ENCODE results near the gene SOX5.
A peak's percentile ranks its signal among the peaks of the same experiment; 100 is the strongest.

SOX5 gene

DNA sequence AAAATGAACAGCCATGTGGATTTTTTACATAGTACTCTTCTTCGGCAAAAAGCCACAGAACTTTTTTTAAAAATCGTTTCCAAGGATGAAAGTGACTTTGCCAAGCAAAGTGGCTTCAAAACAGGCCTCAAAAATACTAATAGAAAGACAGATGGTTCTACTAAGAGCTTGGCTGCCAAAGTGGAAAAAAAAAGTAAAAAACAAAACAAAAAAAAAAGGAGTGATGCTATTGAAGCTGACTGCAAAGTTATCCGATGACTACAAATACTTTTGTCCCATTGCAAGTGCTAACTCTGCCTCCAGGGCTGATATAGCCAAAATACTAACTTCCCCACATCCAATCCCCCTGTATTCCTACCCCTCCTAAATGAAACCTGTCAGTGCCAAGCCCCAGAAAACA, 277.6 kb downstream of the SOX5 start:
- peak; percentile 74 for DNase-seq

DNA sequence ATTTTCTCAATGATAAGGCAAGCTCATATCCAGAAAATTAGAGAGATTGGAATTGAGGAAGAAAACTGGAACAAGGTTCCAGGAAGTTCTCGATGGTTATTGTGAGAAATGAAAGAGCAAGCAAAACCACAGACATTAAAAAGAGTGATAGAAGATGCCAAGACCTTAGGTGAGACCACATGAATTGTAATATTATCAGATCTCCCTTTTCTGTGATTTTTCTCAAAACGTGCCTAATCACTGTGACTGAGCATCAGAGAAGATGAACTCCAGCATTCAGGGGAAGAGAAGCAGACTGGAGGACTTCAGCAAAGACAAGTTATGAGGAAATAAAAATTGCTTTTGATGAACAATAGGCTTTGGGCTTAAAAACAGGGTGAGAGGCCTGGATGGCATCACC, 278.8 kb downstream of the SOX5 start:
- no peak for DNase-seq

DNA sequence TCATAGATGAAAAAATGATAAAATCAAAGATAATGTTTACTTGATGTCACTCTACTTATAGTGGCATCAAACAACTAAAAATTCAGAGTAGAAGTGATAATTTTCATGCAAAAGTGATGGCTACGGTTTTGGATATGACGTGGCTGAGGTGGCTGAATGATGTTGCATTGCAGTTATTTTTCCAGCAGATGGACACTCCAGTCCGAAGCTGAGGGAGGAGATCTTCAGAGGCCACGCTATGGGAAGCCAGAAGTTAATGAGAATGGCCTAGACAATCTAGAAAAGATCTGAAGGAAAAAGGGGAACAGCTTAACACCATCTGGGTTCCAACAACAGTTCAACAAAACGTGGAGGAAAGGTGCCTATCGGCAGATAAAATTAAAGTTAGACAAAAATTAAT, 279.8 kb downstream of the SOX5 start:
- no peak for DNase-seq

DNA sequence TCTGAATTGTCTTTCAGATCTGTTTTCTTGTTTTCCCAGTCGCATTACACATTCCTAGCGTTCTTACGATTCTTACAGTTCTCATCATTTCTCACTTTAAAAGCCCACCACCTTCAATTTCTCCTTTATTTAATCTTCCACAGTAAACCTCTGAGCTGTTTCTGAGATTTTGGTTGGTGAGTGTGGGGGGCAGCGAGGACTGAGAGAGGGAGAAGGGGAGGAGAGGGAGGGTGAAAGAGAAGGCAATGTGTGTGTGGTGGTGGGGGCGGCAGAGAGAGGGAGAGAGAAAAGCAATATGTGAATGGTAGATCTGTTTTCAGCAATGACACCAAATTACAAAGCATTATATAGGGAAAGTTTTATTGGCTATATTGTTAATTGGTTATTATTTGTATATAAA, 282.6 kb downstream of the SOX5 start:
- no peak for DNase-seq

DNA sequence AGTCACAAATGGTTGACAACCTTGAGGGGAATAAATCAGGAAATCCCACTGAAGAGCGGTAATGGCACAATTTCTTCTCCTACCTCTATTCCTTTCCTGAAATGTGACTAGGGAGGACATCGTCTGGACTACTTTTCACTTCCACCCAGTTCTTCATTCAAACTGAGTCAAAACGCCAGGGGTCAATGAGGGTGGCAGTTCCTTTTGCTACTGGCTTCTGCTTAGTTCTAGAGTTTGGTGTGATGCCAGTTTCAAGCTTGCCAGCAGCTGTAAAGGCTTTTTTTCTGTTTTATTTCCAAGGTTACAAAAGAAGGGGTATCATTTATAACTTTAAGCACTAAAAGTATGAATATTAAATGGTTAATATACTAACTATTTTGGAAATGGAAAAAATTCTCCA, 286.5 kb downstream of the SOX5 start:
- DNase-seq, result no peak

DNA sequence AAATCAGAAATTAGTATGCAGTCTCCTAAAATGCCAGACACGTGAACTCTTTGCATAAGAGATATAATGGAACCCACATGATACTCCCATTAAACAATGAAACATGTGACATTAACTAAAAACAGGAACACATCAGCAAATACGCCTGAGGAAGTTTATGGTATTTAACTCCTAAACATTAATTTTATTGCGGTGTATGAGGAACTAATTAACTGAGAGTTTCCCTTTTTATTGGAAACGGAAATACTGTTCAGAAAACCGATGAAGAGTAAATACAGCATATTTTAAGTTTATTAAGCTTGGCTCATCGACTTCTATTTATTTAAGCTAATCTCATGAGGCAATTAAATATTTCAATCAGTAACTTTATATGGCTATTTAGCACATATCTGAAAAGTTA, 290.3 kb downstream of the SOX5 start:
- DNase-seq, result no peak

DNA sequence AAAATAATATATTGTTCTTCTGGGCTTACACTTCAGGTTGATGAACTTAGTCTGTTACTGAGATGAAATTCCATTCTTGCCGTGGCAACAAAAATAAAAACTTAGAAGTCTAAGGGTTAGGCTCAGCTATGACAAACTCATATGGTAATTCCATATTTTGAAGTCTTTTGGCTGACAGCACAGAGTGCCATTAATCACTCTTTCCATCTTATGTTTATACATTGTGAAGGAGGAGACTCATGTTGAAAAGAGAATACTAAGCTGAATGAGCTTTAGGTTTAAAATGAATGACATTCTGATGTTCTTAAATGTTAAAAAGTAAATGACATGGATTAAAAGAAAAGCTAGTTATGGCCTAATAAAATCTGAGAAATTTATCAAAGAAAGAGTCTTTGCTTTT, 291.9 kb downstream of the SOX5 start:
- DNase-seq, result no peak

DNA sequence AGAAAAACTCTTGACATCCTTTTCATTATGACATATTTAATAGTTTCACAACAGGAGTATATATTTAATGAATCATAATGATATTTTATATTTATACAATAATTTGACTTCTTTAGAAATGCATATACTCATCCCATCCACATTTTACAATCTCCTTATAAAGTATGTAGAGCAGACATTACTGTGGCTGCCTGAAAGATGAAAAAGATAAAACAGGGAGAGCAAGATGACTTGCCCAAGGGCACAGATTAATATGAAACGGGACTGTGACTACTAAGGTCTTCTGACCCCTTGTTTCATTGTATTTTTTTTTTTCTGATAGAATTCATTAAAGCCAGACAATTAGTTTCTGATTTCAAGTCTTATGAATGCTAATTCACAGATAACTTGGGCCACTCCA, 293.6 kb downstream of the SOX5 start:
- DNase-seq, result no peak

DNA sequence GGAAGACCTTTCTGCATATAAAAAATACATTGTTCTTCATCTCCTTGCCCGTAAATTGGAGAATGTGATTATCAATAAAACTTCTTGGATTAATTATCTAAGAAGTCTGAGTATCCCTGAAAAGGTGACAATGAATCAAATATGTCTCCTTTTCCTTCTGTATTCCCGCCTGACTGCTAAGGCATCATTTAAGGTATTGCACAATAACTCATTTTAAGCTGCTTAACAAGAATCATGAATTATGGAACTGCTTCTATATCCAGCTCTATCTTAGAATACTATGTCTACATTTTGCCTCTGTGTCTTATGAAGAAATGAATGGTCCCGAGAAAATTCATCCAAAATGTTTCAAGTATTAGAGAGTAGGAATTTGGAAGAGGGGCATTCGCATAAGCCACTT, 294.4 kb downstream of the SOX5 start:
- DNase-seq, result no peak

DNA sequence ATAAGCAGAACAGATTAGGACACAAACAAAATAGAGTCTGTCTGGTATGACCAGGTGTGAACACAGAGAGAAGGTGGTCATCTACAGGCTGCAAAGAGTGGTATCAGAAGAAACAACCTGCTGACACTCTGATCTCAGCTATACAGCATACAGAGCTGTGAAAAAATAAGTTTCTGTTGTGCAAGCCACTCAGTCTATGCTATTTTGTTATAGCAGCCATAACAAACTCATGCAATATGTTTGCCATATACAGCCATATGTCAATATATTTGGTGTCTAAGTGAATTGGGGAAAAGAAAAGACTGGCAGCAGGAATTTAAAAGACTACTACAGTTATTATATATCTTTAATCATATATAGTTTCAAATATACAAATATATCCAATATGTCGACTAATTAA, 300.9 kb downstream of the SOX5 start:
- DNase-seq, result no peak

DNA sequence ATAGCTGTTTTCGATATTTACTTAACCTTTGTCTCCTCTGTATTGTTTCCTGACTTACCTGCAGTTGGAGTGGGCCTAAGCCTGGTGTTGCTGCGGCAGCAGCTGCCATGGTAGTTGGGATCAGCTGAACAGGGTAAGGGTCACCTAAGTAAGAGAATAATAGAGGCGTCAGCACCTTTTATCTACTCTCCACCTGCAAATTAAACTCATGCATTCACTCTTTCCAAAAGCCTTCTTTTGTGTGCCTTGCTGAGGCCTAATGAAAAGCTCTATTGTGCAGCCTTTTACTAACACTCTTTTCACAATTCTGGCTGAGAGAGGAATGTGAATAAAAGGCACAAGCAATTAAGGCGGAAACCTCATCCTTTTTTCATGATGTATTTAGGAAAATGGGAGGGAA, 308.7 kb downstream of the SOX5 start:
- no peak for DNase-seq

DNA sequence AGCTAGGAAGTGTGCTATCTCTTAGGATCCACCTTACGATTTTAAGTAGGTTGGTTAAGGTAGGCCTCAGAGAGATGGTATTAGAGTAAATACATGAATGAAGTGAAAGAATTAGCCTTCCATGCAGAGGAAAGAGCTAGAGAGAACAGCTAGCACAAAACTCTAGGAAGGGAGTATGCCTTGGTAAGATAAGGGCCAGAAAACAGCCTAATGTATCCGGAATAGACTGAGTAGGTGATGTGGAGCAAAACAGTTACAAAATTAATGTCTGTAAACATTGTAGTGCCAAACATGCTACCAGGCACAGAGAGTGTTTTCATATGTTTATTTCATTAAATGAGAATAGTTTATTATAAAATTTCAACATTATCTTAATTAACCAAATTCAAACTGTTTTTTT, 315.1 kb downstream of the SOX5 start:
- DNase-seq, result no peak

DNA sequence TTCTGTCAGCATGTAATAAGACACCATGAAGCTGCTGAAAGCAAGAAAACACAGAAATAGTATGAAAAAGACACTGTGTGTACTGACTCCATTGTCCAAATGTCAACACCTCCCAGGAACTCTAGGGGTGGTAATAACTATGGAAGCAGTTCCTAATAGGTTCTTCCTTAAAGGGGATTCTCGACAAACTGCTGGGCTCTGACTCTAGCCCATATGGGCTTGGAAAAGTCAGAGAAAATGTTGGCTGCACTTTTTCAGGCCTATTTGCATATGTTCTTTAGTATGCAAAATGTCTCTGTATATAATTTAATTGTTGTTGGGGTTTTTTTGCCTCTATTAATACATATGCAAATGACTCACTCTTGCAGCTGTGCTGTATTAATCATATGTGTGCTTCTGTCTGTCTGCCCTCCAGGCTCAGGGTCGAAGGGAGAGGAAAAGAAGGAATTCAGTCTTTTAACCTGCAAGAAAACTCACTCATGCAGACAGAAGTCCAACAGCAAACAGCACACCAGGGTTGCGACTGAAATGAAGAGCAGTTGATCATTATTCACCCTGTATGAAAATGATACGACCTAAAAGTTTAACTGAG, 317.6 kb downstream of the SOX5 start:
- DNase-seq, result no peak

DNA sequence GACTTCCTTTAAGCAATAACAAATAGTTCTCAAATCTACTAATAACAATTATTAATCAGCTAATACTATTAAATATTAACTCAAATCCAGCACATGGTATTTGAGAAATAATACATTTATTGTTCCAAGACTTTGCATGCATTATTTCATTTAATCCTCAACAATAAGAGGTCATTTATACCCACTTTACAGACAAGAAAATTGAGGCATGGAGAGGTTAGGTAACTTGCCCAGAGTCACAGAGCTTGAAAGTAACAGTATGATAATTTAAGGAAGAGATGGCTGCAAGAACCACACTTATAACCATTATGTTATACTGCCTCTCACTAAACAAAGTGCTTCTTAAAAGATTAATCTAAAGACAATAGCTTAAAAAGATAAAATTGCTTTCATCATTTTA, 318.9 kb downstream of the SOX5 start:
- no peak for DNase-seq

DNA sequence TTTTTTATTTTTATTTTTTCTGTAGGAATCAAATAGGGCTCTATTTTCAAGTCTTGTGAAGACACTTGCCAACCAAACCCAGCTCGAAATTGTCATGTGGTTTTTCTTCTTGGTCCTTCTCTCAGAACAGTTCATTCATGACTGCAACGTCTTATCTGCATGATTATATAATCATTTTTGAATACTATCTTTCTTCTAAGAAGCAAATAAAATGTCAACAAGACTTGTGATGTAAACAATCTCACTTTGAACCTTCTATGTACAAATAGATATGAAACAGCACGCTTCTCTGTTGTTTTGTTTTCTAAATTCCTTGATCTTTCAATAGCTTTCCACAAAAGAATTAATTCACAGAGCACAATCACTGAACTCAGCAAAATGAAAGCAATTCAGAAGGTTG, 320.7 kb downstream of the SOX5 start:
- DNase-seq, result no peak

DNA sequence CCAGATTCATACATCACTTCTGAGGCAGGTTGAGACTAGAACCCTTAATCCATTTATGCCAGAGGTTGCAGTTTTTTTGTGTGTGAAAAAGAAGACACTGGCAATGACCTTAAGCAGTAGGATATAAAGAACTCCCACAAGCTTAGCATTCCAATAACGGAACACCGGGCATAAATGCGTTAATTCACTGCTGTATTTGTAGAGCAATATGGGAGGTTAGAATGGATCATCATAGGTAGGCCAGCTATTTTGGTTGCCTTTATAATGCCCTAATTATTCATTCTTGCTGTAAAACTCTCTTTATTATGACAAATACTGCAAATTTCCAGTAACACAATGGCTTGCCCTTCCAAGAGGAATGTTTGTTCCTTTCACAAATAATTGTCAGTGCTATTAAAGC, 322.7 kb downstream of the SOX5 start:
- no peak for DNase-seq

DNA sequence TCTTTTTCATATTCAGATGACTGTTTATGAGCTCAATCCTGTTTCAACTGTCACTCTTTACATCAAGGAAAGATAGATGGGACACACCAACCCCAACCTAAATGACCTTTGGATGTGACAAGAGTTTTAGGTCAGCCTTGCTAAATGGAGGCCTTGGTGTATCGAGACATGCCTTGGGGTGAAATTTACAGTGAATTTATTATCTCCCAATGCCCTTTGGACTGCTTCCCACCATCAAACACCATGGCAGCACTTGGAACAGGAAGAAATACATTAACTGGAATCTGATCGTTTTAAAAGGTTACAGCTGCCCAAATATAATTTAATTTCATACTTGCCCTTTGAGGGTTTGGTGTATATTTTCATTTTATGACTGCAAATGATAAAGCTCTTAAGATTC, 327.6 kb downstream of the SOX5 start:
- DNase-seq, result no peak

DNA sequence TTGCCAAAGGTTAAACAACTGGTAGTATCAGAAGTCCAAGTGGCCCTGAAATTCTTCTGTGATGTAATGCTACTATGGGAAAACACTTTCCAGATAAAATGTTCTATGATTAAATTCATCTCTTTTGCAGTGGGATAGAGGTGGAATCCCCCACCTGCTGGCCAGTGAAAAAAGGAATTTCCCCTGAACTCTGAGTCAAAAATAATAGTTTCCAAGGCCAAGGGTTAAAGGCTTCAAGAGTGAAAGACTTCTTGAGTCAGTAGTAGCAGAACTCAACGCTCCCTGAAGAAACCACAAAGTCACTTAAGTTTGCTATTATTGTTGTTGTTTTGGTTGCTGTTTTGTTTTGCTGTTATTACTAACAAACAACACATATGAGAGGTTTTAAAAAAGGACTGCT, 330.8 kb downstream of the SOX5 start:
- DNase-seq, result no peak

DNA sequence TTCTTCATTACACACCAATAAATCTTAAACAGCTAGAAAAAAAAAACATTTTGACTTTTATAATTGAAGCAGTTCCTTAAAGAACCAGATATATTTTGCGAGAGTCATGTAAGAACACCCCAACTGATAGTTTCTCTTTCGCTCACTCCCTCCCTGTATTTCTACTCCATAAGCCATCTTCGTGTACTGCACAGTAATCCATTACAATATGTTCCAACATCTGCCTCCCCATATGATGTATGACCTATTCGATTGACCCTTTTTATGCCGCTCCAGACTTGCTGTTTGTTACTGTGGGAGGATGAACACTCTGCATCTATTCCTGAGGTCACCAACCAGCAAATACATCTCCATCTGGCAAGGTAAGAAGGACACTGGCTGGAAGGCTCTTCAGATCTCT, 331.7 kb downstream of the SOX5 start:
- DNase-seq, result peak; percentile 95

DNA sequence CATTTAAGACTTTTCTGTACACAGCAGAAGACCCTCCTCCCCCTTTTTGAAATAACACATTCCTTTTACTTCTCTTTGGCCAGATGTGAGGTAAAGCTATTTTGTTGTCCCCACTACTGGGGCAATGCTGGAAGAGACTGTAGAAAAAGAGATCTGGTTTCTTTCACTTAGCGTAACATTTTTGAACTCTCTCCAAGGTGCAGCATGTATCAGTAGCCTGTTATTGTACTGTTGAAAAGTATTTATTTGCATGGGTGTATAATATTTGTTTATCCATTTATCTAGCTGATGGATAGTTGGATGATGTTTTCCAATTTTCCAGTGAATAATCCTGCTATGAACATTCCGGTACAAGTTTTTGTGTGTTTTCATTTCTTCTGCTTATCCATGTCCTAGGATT, 335.2 kb downstream of the SOX5 start:
- DNase-seq, result no peak

DNA sequence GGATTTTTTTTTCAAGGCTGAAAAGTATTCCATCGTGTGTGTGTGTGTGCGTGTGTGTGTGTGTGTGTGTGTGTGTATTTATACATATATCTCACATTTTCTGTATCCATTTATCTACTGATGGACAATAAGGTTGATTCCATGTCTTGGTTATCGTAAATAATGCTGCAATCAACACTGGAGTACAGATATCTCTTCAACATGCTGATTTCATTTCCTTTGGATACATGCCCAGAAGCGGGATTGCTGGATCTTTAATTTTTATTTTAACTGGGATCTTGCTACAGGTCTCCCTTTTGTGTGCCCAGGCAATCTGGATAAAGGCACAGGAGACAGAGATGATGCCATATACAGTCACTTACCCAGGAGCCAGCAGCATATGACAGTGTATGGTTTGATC, 338.1 kb downstream of the SOX5 start:
- no peak for DNase-seq

DNA sequence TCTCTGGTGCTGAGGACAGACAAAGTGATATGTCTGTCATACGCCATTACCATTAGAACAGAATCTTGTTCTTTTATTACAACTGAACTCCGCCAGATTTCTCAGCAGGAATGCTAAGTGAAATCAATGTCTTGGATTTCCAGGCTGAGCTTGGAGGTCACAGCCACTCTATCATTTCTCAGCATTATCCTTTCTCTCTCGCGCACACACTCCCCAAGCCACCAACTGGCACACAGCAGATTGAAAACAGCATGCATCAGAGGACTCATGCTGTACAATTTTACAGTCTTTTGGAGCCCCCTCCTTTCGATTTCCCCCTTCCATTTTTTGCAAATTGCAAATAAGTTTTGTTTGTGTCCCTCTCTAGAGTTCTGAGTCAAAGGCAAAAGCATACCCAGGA, 348.6 kb downstream of the SOX5 start:
- no peak for DNase-seq

DNA sequence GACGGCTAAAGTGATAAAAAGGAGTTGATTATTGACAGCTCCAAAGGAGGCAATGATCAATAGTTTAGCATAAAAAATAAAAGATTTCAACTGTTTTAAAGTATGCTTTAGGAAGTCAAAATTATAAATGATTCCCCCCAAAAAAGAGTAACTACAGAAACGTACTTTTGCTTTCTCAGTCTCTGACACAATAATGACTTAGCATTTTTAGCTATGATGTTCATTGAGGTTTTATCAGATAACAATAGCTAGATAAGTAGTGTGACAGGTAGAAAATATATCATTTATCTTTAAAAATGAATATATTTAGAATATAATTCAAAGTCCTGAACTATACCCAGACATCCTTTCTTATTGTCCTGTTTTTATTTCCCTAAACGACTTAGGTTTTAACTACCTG, 352.9 kb downstream of the SOX5 start:
- no peak for DNase-seq

DNA sequence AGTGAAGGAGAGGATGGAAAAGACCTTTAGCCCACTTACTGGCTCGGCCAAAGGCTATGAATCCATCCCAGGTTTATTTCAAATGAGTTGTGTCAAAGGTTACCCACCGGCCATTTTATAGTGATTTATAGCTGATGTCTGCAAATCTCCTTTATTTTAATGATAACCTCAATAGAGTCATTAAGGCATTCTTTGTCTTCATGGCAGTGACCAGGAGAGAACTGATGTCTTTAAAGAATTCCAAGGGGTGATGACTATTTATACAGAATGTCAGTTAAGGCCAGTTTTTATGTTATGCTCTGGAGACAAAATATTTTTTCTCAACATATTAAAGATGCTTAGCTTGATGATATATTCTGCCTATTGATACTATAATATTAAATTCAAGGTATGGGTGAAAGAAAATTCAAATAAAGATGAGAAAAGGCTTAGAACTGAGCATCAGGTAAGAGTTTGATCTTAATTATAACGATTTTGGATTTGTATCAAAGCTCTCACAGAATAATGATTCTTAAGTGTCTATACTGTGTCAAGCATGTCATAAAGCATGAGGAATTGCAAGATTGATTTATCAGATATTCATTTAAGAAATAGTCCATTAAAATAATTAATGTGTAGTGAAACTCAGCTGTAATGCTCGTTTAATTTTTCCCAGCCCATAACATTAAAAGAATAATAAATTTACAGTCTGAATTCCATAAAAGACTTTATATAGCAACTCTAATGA, 361.5 kb downstream of the SOX5 start:
- no peak for DNase-seq

DNA sequence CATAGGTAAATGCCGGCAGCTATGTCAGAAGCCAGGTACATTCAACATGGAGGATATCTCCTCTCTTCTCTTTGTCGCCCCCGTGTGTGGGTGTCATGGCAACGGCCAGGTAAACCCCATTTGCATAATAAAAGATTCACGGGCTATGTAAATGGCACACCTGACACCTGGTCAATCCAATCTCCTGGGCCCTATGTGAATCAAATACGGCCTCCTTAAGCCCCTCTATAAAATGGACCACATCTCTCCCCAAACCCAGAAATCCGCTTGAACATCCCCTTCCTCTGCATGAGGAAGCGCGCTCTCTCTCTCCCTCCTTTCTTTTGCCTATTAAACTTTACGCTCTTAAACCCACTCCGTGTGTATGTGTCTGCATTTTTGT, 363.7 kb downstream of the SOX5 start:
- no peak for DNase-seq
